ENCODE measurements around the gene NAV2.

NAV2 gene

GRCh38 chr11:20111871-20112270 is 399.2 kb downstream of the NAV2 start:
- TF ChIP-seq CTCF (IDR thresholded peaks at IDR 0.05; ENCODE audit: low read depth, low read length) (no peak), POLR2A (IDR thresholded peaks at IDR 0.05; ENCODE audit: extremely low read depth, insufficient read length) (no peak), MAX (IDR thresholded peaks at IDR 0.05; ENCODE audit: low read depth, low read length) (no peak), MYC (IDR thresholded peaks at IDR 0.05; ENCODE audit: low read depth, low read length) (no peak)
- DNase-seq (ENCODE audit: low read depth): no peak
- H3K4me3 ChIP-seq (ENCODE audit: low read depth, low read length): no peak overlapping the region

- no peak overlapping the region for H3K4me3 ChIP-seq (ENCODE audit: low read depth, low read length)
- peak; percentile 62 for DNase-seq (ENCODE audit: low read depth)
- TF ChIP-seq POLR2A (IDR thresholded peaks at IDR 0.05; ENCODE audit: extremely low read depth, insufficient read length) (no peak), MAX (IDR thresholded peaks at IDR 0.05; ENCODE audit: low read depth, low read length) (peak; percentile 85), MYC (IDR thresholded peaks at IDR 0.05; ENCODE audit: low read depth, low read length) (no peak), CTCF (IDR thresholded peaks at IDR 0.05; ENCODE audit: low read depth, low read length) (no peak)
Measured at GRCh38 chr11:20112291-20113148, 399.9 kb downstream of the NAV2 start.

- no peak for DNase-seq (ENCODE audit: low read depth)
- TF ChIP-seq POLR2A (IDR thresholded peaks at IDR 0.05; ENCODE audit: extremely low read depth, insufficient read length): no peak
- no peak for TF ChIP-seq MYC (IDR thresholded peaks at IDR 0.05; ENCODE audit: low read depth, low read length)
- no peak for TF ChIP-seq MAX (IDR thresholded peaks at IDR 0.05; ENCODE audit: low read depth, low read length)
- TF ChIP-seq CTCF (IDR thresholded peaks at IDR 0.05; ENCODE audit: low read depth, low read length): no peak
Measured at GRCh38 chr11:20113149-20113438, 400.5 kb downstream of the NAV2 start.

GRCh38 chr11:20114588-20114987 is 402.0 kb downstream of the NAV2 start:
- no peak overlapping the region for H3K4me3 ChIP-seq (ENCODE audit: low read depth, low read length)
- TF ChIP-seq MAX (IDR thresholded peaks at IDR 0.05; ENCODE audit: low read depth, low read length): no peak
- no peak for TF ChIP-seq POLR2A (IDR thresholded peaks at IDR 0.05; ENCODE audit: extremely low read depth, insufficient read length)
- no peak for DNase-seq (ENCODE audit: low read depth)

More at GRCh38 chr11:20113149-20113438, 400.5 kb downstream of the NAV2 start:
- H3K4me3 ChIP-seq (ENCODE audit: low read depth, low read length): no peak overlapping the region

- no peak for DNase-seq (ENCODE audit: low read depth)
- TF ChIP-seq MYC (IDR thresholded peaks at IDR 0.05; ENCODE audit: low read depth, low read length) (no peak), CTCF (IDR thresholded peaks at IDR 0.05; ENCODE audit: low read depth, low read length) (no peak), POLR2A (IDR thresholded peaks at IDR 0.05; ENCODE audit: extremely low read depth, insufficient read length) (no peak)
- no peak overlapping the region for H3K4me3 ChIP-seq (ENCODE audit: low read depth, low read length)
Measured at GRCh38 chr11:20116825-20117224, 404.2 kb downstream of the NAV2 start.

- H3K4me3 ChIP-seq (ENCODE audit: low read depth, low read length): no peak overlapping the region
- DNase-seq (ENCODE audit: low read depth): no peak
- no peak for TF ChIP-seq MYC (IDR thresholded peaks at IDR 0.05; ENCODE audit: low read depth, low read length)
- no peak for TF ChIP-seq POLR2A (IDR thresholded peaks at IDR 0.05; ENCODE audit: extremely low read depth, insufficient read length)
- no peak for TF ChIP-seq CTCF (IDR thresholded peaks at IDR 0.05; ENCODE audit: low read depth, low read length)
- no peak for TF ChIP-seq MAX (IDR thresholded peaks at IDR 0.05; ENCODE audit: low read depth, low read length)
Measured at GRCh38 chr11:20117291-20117690, 404.7 kb downstream of the NAV2 start.

Data from NB4 (cell line).